Chondrocyte (in vitro differentiated cells): ENCODE data around the gene RNF222. TPM values are rescaled to one million over a fixed set of nuclear protein-coding genes. Genes with fewer than 3 reads are reported as not detected.
"Not testable (repeated sequence)": the region's sequence is repeated elsewhere in the genome, so short reads cannot be mapped to it uniquely, and the experiment has no call there.

Experiments
- DNase-seq: peaks from one replicate; pipeline ENCODE4 v3.0.0; 2021; ENCODE audit warnings: mixed read lengths, low spot score
- H3K27ac Mint-ChIP-seq: one replicate; pipeline ENCODE4 v1.8.0; 2021; ENCODE audit warnings: mild to moderate bottlenecking, moderate library complexity, mixed read lengths; ENCODE audit not compliant: unreplicated experiment
- H3K27me3 Mint-ChIP-seq: 2 replicates; pipeline ENCODE4 v1.8.0; 2021; ENCODE audit warnings: low read depth, mixed read lengths
- H3K36me3 Mint-ChIP-seq: 2 replicates; pipeline ENCODE4 v1.8.0; 2021; ENCODE audit warnings: low read depth, mixed read lengths
- H3K4me1 Mint-ChIP-seq: 2 replicates; pipeline ENCODE4 v1.8.0; 2021; ENCODE audit warnings: low read depth, mild to moderate bottlenecking, mixed read lengths
- H3K4me3 Mint-ChIP-seq: one replicate; pipeline ENCODE4 v1.8.0; 2021; ENCODE audit warnings: mild to moderate bottlenecking, moderate library complexity, mixed read lengths; ENCODE audit not compliant: unreplicated experiment
- H3K9me3 Mint-ChIP-seq: 2 replicates; pipeline ENCODE4 v1.8.0; 2021; ENCODE audit warnings: low read depth, mixed read lengths
- CTCF ChIP-seq: fragments of 200-600 bp; sonication (generic); IDR thresholded peaks from 2 replicates; pipeline ENCODE4 v1.5.0; 2021; ENCODE audit warnings: antibody characterized with exemption, mild to moderate bottlenecking, moderate library complexity
- total RNA-seq: library from RNA; stranded (reverse); gene quantifications from 3 replicates; pipeline ENCODE4 v1.2.1, GENCODE V29; 2021

The RNF222 gene
- total RNA-seq, 1 donor from 2014 or later, result not detected

GRCh38 chr17:8357910-8358309 is 39.7 kb downstream of the RNF222 start:
- no peak for TF ChIP-seq CTCF
- DNase-seq, result no peak
- no peak overlapping the region for H3K27ac Mint-ChIP-seq
- H3K27me3 Mint-ChIP-seq, result no peaks in the 10 kb centered on the region
- H3K36me3 Mint-ChIP-seq, result no peaks in the 10 kb centered on the region
- H3K9me3 Mint-ChIP-seq, result peaks cover 4% of the 10 kb centered on the region
- H3K4me1 Mint-ChIP-seq, result peaks cover 34% of the 10 kb centered on the region
- H3K4me3 Mint-ChIP-seq, result no peak overlapping the region

- Mint-ChIP-seq H3K4me1 (peaks cover 4% of the 10 kb centered on the region), H3K4me3 (no peak overlapping the region), H3K9me3 (peaks cover 4% of the 10 kb centered on the region), H3K27ac (no peak overlapping the region), H3K36me3 (no peaks in the 10 kb centered on the region), H3K27me3 (no peaks in the 10 kb centered on the region)
- no peak for TF ChIP-seq CTCF
- no peak for DNase-seq
These were observed 43.4 kb downstream of the RNF222 start for GRCh38 chr17:8354236-8354635.

GRCh38 chr17:8353736-8354135 is 43.9 kb downstream of the RNF222 start:
- Mint-ChIP-seq H3K36me3 (no peaks in the 10 kb centered on the region), H3K27ac (no peak overlapping the region), H3K4me3 (no peak overlapping the region), H3K9me3 (peaks cover 4% of the 10 kb centered on the region), H3K4me1 (peaks cover 4% of the 10 kb centered on the region), H3K27me3 (no peaks in the 10 kb centered on the region)
- no peak for DNase-seq
- TF ChIP-seq CTCF, result no peak

GRCh38 chr17:8350339-8350738 is 47.3 kb downstream of the RNF222 start:
- Mint-ChIP-seq H3K27me3 (peaks cover 13% of the 10 kb centered on the region), H3K9me3 (no peaks in the 10 kb centered on the region)

GRCh38 chr17:8347001-8347400 is 50.6 kb downstream of the RNF222 start:
- H3K36me3 Mint-ChIP-seq, H3K9me3 Mint-ChIP-seq, DNase-seq, H3K4me1 Mint-ChIP-seq, H3K27ac Mint-ChIP-seq, H3K4me3 Mint-ChIP-seq: not testable (repeated sequence)
- H3K27me3 Mint-ChIP-seq, result peaks cover 15% of the 10 kb centered on the region

More at GRCh38 chr17:8350339-8350738, 47.3 kb downstream of the RNF222 start:
- H3K4me3 Mint-ChIP-seq, result no peak overlapping the region
- H3K4me1 Mint-ChIP-seq, result peaks cover 4% of the 10 kb centered on the region
- TF ChIP-seq CTCF, result no peak
- H3K36me3 Mint-ChIP-seq, result no peaks in the 10 kb centered on the region
- no peak overlapping the region for H3K27ac Mint-ChIP-seq
- no peak for DNase-seq

- Mint-ChIP-seq H3K4me1 (no peaks in the 10 kb centered on the region), H3K9me3 (no peaks in the 10 kb centered on the region), H3K36me3 (no peaks in the 10 kb centered on the region), H3K4me3 (no peak overlapping the region), H3K27ac (no peak overlapping the region), H3K27me3 (peaks cover 15% of the 10 kb centered on the region)
- no peak for DNase-seq
- TF ChIP-seq CTCF, result no peak
These were observed 51.5 kb downstream of the RNF222 start for GRCh38 chr17:8345951-8346665.
